ENCODE measurements around the gene PIK3R5.

PIK3R5 gene

GRCh38 chr17:8963647-8964258, 1.8 kb downstream of the PIK3R5 start:
- DNase-seq (ENCODE audit: low read depth): peak; percentile 30
- TF ChIP-seq POLR2A (IDR thresholded peaks at IDR 0.05; ENCODE audit: extremely low read depth, insufficient read length) (no peak), MYC (IDR thresholded peaks at IDR 0.05; ENCODE audit: low read depth, low read length) (no peak), CTCF (IDR thresholded peaks at IDR 0.05; ENCODE audit: low read depth, low read length) (no peak)
- TF ChIP-seq, protein P1, sequence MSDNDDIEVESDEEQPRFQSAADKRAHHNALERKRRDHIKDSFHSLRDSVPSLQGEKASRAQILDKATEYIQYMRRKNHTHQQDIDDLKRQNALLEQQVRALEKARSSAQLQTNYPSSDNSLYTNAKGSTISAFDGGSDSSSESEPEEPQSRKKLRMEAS (IDR thresholded peaks at IDR 0.05; ENCODE audit: low read depth, low read length): no peak
- H3K4me3 ChIP-seq (ENCODE audit: low read depth, low read length): no peak overlapping the region

DNA sequence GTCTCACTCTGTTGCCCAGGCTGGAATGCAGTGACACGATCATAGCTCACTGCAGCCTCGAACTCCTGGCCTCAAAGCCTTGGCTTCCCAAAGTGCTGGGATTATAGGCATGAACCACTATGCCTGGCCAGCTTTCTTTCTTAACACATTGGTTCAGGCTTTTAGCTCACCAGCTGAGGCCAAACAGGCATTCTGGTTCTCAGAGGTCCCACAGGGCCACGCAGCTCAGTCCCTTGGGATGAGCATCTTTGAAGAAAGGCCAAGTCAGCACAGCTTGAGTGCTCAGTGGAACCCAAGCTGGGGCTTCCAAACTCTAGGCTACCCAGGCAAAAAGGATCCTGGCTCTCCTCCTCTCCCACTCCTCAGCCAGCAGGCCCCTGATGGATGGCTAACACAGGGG, 2.5 kb downstream of the PIK3R5 start:
- TF ChIP-seq POLR2A (IDR thresholded peaks at IDR 0.05; ENCODE audit: extremely low read depth, insufficient read length) (no peak), CTCF (IDR thresholded peaks at IDR 0.05; ENCODE audit: low read depth, low read length) (no peak), MYC (IDR thresholded peaks at IDR 0.05; ENCODE audit: low read depth, low read length) (no peak)
- TF ChIP-seq, protein P1 (IDR thresholded peaks at IDR 0.05; ENCODE audit: low read depth, low read length): no peak
- no peak for DNase-seq (ENCODE audit: low read depth)
- no peak overlapping the region for H3K4me3 ChIP-seq (ENCODE audit: low read depth, low read length)

GRCh38 chr17:8961829-8962228, 3.7 kb downstream of the PIK3R5 start:
- no peak for TF ChIP-seq POLR2A (IDR thresholded peaks at IDR 0.05; ENCODE audit: extremely low read depth, insufficient read length)
- TF ChIP-seq MYC (IDR thresholded peaks at IDR 0.05; ENCODE audit: low read depth, low read length): no peak
- no peak for TF ChIP-seq CTCF (IDR thresholded peaks at IDR 0.05; ENCODE audit: low read depth, low read length)
- no peak for DNase-seq (ENCODE audit: low read depth)

GRCh38 chr17:8960325-8961140, 5.0 kb downstream of the PIK3R5 start:
- TF ChIP-seq CTCF (IDR thresholded peaks at IDR 0.05; ENCODE audit: low read depth, low read length): no peak
- no peak for TF ChIP-seq POLR2A (IDR thresholded peaks at IDR 0.05; ENCODE audit: extremely low read depth, insufficient read length)
- TF ChIP-seq, protein P1 (IDR thresholded peaks at IDR 0.05; ENCODE audit: low read depth, low read length): no peak
- no peak for TF ChIP-seq MYC (IDR thresholded peaks at IDR 0.05; ENCODE audit: low read depth, low read length)
- no peak overlapping the region for H3K4me3 ChIP-seq (ENCODE audit: low read depth, low read length)
- DNase-seq (ENCODE audit: low read depth): no peak

More at GRCh38 chr17:8961829-8962228, 3.7 kb downstream of the PIK3R5 start:
- H3K4me3 ChIP-seq (ENCODE audit: low read depth, low read length): no peak overlapping the region

DNA sequence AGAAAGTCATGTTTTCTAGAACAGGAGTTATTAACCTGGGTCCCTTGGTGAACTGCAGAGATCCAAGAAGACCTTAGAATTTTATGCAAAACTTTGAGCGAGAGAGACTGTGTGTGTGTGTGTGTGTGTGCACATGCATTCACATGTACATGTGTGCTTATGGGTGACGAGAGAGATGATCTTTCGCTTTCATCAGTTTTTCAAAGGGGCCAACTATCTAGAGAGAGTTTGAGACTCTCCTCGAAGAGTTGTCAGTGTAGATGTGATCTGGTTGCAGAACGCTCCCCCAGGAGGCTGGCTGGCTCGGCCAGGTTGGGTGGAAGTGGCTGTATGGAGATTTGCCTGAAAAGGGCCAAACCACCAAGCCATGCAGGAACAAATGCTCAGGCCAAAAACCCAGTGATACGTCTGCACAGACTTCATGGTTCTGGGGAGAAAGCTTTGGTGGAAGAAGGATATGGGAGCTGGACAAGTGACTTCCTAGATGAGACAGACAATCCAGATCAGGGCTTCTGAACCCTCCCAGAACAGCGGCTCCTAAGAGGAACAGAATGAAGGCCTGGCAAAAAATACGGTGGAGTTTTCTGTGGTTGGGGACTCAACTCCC, 6.1 kb downstream of the PIK3R5 start:
- TF ChIP-seq MYC (IDR thresholded peaks at IDR 0.05; ENCODE audit: low read depth, low read length) (no peak), CTCF (IDR thresholded peaks at IDR 0.05; ENCODE audit: low read depth, low read length) (no peak), POLR2A (IDR thresholded peaks at IDR 0.05; ENCODE audit: extremely low read depth, insufficient read length) (no peak)
- TF ChIP-seq, protein P1 (IDR thresholded peaks at IDR 0.05; ENCODE audit: low read depth, low read length): no peak
- DNase-seq (ENCODE audit: low read depth): no peak
- no peak overlapping the region for H3K4me3 ChIP-seq (ENCODE audit: low read depth, low read length)
